Uterus (tissue), 2 donors: ENCODE data around the gene GAL3ST1.

Experiments used
- POLR2A ChIP-seq, 2 donors: fragments of 450-650 bp; IDR thresholded peaks; one replicate each; pipeline ENCODE4 v1.6.1; 2016; ENCODE audit warnings: antibody characterized with exemption in 2 of 2, mild to moderate bottlenecking in 1 of 2, moderate library complexity in 1 of 2
- TF ChIP-seq, protein P1 (sequence below), 4 experiments: fragments of 200-600 bp in 2 of 4; fragments of 450-650 bp in 2 of 4; sonication (generic) in 2 of 4; IDR thresholded peaks; one replicate each; pipeline ENCODE4 v1.5.1; 2016 to 2019; ENCODE audit warnings: antibody characterized with exemption in 4 of 4, mild to moderate bottlenecking in 2 of 4, moderate library complexity in 1 of 4

DNA sequence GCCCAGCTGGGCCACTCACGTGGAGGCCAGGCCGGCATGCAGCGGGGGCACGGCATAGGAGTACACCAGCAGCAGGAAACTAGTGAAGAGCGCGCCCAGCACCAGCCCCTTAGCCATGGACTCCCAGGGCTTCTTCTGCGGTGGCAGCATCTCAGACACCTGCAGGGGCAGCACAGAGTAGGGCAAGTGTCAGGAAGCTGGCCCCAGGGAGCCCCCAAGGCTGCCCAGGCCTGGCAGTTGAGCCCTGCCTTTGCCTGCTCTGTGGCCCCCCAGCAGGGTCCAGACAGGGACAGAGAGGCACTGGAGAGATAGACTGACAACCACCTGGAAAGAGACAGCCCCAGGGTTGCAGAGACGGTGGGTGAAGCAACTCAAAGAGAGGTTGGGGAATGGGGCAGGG lies 17.2 kb downstream of the GAL3ST1 start:
- TF ChIP-seq, protein P1, sequence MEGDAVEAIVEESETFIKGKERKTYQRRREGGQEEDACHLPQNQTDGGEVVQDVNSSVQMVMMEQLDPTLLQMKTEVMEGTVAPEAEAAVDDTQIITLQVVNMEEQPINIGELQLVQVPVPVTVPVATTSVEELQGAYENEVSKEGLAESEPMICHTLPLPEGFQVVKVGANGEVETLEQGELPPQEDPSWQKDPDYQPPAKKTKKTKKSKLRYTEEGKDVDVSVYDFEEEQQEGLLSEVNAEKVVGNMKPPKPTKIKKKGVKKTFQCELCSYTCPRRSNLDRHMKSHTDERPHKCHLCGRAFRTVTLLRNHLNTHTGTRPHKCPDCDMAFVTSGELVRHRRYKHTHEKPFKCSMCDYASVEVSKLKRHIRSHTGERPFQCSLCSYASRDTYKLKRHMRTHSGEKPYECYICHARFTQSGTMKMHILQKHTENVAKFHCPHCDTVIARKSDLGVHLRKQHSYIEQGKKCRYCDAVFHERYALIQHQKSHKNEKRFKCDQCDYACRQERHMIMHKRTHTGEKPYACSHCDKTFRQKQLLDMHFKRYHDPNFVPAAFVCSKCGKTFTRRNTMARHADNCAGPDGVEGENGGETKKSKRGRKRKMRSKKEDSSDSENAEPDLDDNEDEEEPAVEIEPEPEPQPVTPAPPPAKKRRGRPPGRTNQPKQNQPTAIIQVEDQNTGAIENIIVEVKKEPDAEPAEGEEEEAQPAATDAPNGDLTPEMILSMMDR (IDR thresholded peaks at IDR 0.05), result no peak
- TF ChIP-seq POLR2A (IDR thresholded peaks at IDR 0.05), result no peak
